ENCODE results near the gene PEX11G. TPM values are rescaled to one million over a fixed set of nuclear protein-coding genes. Genes with fewer than 3 reads are reported as not detected.

PEX11G gene
- total RNA-seq, 4 donors from 2014 or later, result 2.2 to 14.5 (median 8.9) TPM

DNA sequence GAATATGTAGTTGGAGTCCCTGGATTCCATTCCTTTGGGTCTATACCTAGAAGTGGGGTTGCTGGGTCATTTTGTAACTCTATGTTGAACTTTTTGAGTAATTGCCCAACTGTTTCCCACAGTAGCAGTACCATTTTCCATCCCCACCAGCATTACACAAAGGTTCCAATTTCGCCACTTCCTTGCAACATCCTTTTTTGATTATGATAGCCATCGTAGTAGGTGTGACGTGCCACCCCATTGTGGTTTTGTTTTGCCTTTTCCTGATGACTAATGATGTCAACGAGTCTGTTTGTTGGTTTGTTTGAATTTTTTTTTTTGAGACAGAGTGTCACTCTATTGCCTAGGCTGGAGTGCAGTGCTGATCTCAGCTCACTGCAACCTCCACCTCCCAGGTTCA, 3.3 kb upstream of the PEX11G start:
- H3K4me3 ChIP-seq, result no peak overlapping the region
- H3K4me1 ChIP-seq, result peaks cover 0 to 23% (median 10%) of the 10 kb centered on the region in 4 donors
- H3K9me3 ChIP-seq, result no peaks in the 10 kb centered on the region
- TF ChIP-seq, protein P1, sequence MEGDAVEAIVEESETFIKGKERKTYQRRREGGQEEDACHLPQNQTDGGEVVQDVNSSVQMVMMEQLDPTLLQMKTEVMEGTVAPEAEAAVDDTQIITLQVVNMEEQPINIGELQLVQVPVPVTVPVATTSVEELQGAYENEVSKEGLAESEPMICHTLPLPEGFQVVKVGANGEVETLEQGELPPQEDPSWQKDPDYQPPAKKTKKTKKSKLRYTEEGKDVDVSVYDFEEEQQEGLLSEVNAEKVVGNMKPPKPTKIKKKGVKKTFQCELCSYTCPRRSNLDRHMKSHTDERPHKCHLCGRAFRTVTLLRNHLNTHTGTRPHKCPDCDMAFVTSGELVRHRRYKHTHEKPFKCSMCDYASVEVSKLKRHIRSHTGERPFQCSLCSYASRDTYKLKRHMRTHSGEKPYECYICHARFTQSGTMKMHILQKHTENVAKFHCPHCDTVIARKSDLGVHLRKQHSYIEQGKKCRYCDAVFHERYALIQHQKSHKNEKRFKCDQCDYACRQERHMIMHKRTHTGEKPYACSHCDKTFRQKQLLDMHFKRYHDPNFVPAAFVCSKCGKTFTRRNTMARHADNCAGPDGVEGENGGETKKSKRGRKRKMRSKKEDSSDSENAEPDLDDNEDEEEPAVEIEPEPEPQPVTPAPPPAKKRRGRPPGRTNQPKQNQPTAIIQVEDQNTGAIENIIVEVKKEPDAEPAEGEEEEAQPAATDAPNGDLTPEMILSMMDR (IDR thresholded peaks at IDR 0.05), result no peak
- no peaks in the 10 kb centered on the region for H3K27me3 ChIP-seq
- no peaks in the 10 kb centered on the region for H3K36me3 ChIP-seq
- intact Hi-C loops (cut with DNase I; ENCODE audit: low total_unique reads), result no loop called here
- in situ Hi-C loops (cut with MboI; ENCODE audit: low pct_ligation_motif_present in 1 of 4, low pct_unique_long_range_greater_than_20kb in 1 of 4, low sequenced_read_pairs in 3 of 4), result no loop called here
- DNase-seq, result no peak
- 48 to 72% methylated on average over 3 to 4 of the region's 4 CpGs for WGBS, 2 donors (ENCODE audit: low coverage in 1 of 2)
- H3K27ac ChIP-seq, result no peak overlapping the region

DNA sequence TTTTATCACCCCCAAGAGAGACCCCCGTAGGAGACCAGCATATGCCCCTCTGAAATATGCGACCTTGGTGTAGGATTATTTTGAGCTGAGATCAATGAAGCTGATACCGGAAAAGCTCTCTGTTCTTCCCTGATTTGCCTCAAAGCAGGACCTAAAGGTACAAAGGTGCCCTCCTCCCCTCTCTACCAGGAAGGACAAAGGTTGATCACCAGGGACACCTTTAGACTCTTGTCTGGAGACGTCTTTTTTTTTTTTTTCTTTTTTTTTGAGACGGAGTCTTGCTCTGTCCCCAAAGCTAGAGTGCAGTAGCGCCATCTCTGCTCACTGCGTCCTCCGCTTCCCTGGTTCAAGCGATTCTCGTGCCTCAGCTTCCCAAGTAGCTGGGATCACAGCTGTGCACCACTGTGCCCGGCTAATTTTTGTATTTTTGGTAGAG, 792 bp upstream of the PEX11G start:
- intact Hi-C loops (cut with DNase I; ENCODE audit: low total_unique reads), result no loop called here
- in situ Hi-C loops (cut with MboI; ENCODE audit: low pct_ligation_motif_present in 1 of 4, low pct_unique_long_range_greater_than_20kb in 1 of 4, low sequenced_read_pairs in 3 of 4), result no loop called here
- H3K9me3 ChIP-seq, result no peaks in the 10 kb centered on the region
- H3K36me3 ChIP-seq, result no peaks in the 10 kb centered on the region
- H3K4me3 ChIP-seq, result peak overlapping the region in 1 of 4 donors; percentile 64
- H3K4me1 ChIP-seq, result peaks cover 0 to 22% (median 10%) of the 10 kb centered on the region in 4 donors
- peak; percentile 61 for DNase-seq
- peak overlapping the region; percentile 87 to 90 (median 88) for H3K27ac ChIP-seq
- no peaks in the 10 kb centered on the region for H3K27me3 ChIP-seq
- 51 to 54% methylated on average over 3 to 11 of the region's 11 CpGs for WGBS, 2 donors (ENCODE audit: low coverage in 1 of 2)
- TF ChIP-seq POLR2AphosphoS5 (IDR thresholded peaks at IDR 0.05) (peak in 2 of 3 donors; percentile 18 to 40), POLR2A (IDR thresholded peaks at IDR 0.05) (no peak), EP300 (IDR thresholded peaks at IDR 0.05; ENCODE audit: low read depth) (no peak)
- TF ChIP-seq, protein P1 (IDR thresholded peaks at IDR 0.05), result peak in 1 of 5 experiments; percentile 18

DNA sequence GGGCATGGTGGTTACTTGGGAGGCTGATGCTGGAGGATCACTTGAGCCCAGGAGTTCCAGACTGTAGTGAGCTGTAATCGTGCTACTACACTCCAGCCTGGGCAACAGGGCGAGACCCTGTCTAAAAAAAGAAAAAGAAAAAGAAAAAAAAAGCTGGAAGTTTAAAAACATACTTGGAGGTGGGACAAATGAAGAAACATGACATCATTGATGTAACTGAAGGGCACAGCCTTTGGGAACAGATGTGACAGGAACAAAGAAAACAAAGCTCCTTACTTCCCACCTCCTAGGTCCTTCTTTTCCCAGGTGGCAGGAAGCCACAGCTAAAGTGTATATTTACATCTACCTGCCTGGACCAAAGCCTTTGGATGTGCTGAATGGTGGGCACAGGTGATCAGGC, 1.9 kb downstream of the PEX11G start:
- Histone ChIP-seq H3K27me3 (no peaks in the 10 kb centered on the region), H3K4me1 (peaks cover 0 to 34% (median 21%) of the 10 kb centered on the region in 4 donors), H3K27ac (no peak overlapping the region), H3K9me3 (no peaks in the 10 kb centered on the region), H3K36me3 (no peaks in the 10 kb centered on the region), H3K4me3 (no peak overlapping the region)
- intact Hi-C loops (cut with DNase I; ENCODE audit: low total_unique reads), result no loop called here
- no peak for TF ChIP-seq POLR2A (IDR thresholded peaks at IDR 0.05)
- no peak for TF ChIP-seq POLR2AphosphoS5 (IDR thresholded peaks at IDR 0.05)
- no peak for TF ChIP-seq EP300 (IDR thresholded peaks at IDR 0.05; ENCODE audit: low read depth)
- TF ChIP-seq, protein P1 (IDR thresholded peaks at IDR 0.05), result no peak
- in situ Hi-C loops (cut with MboI; ENCODE audit: low pct_ligation_motif_present in 1 of 4, low pct_unique_long_range_greater_than_20kb in 1 of 4, low sequenced_read_pairs in 3 of 4), result no loop called here
- DNase-seq, result no peak
- 78 to 100% methylated on average over 1 to 2 of the region's 2 CpGs for WGBS, 2 donors (ENCODE audit: low coverage in 1 of 2)

DNA sequence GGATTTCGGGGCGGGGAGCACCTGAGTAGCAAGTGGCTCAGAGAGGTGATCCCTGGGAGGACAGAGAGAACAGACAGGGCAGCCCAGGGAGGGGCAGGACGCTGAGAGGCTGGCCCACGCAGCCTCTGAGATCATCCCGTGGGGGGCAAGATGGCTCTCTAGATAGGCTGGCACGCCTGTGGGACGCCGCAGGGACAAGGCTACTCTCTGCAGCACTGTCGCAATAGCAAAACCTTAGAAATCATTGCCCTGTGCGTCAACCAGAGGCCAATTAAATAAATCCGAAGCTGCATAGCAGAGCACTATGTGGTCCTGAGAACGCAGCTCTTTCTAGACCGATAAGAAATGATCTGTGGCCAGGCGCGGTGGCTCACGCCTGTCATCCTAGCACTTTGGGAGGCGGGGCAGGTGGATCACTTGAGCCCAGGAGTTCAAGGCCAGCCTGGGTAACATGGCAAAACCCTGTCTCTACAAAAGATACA, 5.1 kb downstream of the PEX11G start:
- in situ Hi-C loops (cut with MboI; ENCODE audit: low pct_ligation_motif_present in 1 of 4, low pct_unique_long_range_greater_than_20kb in 1 of 4, low sequenced_read_pairs in 3 of 4), result no loop called here
- intact Hi-C loops (cut with DNase I; ENCODE audit: low total_unique reads), result no loop called here
- no peak for DNase-seq
- H3K27me3 ChIP-seq, result no peaks in the 10 kb centered on the region
- WGBS, 2 donors (ENCODE audit: low coverage in 1 of 2), result 60 to 65% methylated on average over 7 to 17 of the region's 17 CpGs
- peaks cover 0 to 24% (median 16%) of the 10 kb centered on the region in 4 donors for H3K4me1 ChIP-seq
- peak overlapping the region in 2 of 4 donors; percentile 24 to 29 for H3K27ac ChIP-seq
- TF ChIP-seq, protein P1 (IDR thresholded peaks at IDR 0.05), result no peak
- no peak for TF ChIP-seq POLR2A (IDR thresholded peaks at IDR 0.05)
- no peaks in the 10 kb centered on the region for H3K36me3 ChIP-seq
- H3K4me3 ChIP-seq, result no peak overlapping the region
- H3K9me3 ChIP-seq, result no peaks in the 10 kb centered on the region

Measured in transverse colon (tissue), 4 donors.